Measurements from ENCODE around the gene FMNL1. TPM values are rescaled to one million over a fixed set of nuclear protein-coding genes. Genes with fewer than 3 reads are reported as not detected.

Gene FMNL1
- total and polyA plus RNA-seq, 4 donors = 1.5 to 7.4 (median 4.8) TPM

DNA sequence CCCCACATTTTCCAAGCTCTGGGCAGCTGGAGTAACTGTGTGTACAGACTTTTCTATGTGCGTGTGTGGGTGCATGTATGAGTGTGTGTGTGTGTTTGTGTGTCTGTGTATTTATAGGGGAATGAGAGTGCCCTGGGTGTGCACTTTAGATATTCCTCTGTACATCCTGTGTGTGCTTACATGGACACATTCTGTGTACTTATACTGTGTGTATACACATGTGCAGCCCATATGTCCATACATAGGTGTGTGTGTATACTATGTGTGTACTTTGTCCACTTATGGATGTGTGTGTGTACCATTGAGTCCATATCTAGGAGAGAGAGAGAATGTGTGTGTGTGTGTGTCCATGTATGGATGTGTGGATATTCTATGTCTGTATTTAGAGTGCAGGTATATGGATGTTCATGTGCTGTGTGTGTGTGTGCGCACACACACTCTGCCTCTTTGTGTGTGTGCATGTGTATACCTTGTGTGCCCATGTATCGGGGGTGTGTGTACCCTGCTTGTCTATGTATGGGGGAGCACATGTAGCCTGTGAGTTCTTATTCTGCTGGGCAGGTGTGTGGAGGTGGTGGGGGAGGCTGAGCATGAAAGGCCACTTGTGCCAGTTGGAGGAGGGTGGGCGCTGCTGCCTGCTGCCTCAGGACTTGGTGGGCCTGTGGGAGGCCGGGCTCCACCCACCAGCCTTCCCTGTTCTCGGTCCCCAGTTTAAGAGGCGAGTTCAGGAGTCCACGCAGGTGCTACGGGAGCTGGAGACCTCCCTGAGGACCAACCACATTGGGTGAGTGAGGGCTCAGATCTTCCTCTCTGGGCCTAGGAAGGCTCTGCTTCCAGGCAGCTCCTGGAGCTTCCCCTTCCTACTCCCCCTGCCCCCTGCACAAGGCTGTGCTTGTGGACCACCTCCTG is 11.1 kb downstream of the FMNL1 start:
- TF ChIP-seq EGR1 (IDR thresholded peaks at IDR 0.05; ENCODE audit: low read depth in 2 of 2) (no peak), JUND (IDR thresholded peaks at IDR 0.05) (no peak), FOXA1 (IDR thresholded peaks at IDR 0.05) (no peak)
- no peaks in the 10 kb centered on the region for H3K9me3 ChIP-seq (ENCODE audit: control insufficient read depth in 4 of 4, low read length in 3 of 4)
- 90% methylated on average over 9 of the region's 9 CpGs for WGBS
- H3K4me1 ChIP-seq (ENCODE audit: control insufficient read depth in 4 of 4, insufficient read depth in 4 of 4, low read length in 3 of 4) = peaks cover 0 to 5% (median 0%) of the 10 kb centered on the region in 4 donors
- DNase-seq (ENCODE audit: low spot score) = no peak
- no peaks in the 10 kb centered on the region for H3K27me3 ChIP-seq (ENCODE audit: control insufficient read depth in 4 of 4, insufficient read depth in 4 of 4, low read length in 3 of 4)
- H3K9ac ChIP-seq (ENCODE audit: low read depth in 1 of 2, low read length in 2 of 2) = no peak overlapping the region
- no peak overlapping the region for H3K4me3 ChIP-seq (ENCODE audit: low read depth in 1 of 3, low read length in 3 of 3)
- H3K27ac ChIP-seq (ENCODE audit: low read depth in 1 of 2, low read length in 2 of 2) = no peak overlapping the region
- no peaks in the 10 kb centered on the region for H3K36me3 ChIP-seq (ENCODE audit: control insufficient read depth in 4 of 4, insufficient read depth in 3 of 4, low read depth in 1 of 4, low read length in 3 of 4)

DNA sequence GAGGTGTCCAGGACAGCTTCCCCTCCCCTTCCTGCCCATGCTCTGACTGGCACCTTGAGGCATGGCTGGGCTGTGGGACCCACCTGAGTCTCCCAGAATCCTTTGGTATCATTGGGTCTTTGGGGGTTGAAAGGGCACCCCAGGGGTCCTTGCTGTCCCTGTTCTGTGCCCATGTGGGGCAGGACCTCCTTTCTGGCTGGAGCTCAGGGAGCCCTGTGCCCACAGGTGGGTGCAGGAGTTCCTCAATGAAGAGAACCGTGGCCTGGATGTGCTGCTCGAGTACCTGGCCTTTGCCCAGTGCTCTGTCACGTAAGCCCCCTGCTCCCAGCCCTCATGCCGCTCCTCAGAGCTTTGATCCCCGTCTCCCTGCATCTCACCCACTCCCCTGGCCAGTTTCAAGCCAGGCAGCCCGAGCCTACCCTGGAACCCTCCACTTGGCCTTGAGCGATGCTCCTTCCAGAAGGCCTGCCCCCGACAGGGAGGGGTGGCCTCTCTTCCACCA is 11.8 kb downstream of the FMNL1 start:
- no peak overlapping the region for H3K4me3 ChIP-seq (ENCODE audit: low read depth in 1 of 3, low read length in 3 of 3)

More for the DNA sequence above, 11.8 kb downstream of the FMNL1 start:
- 89% methylated on average over 8 of the region's 8 CpGs for WGBS
- DNase-seq (ENCODE audit: low spot score) = no peak
- Histone ChIP-seq H3K9ac (ENCODE audit: low read depth in 1 of 2, low read length in 2 of 2) (no peak overlapping the region), H3K36me3 (ENCODE audit: control insufficient read depth in 4 of 4, insufficient read depth in 3 of 4, low read depth in 1 of 4, low read length in 3 of 4) (no peaks in the 10 kb centered on the region), H3K9me3 (ENCODE audit: control insufficient read depth in 4 of 4, low read length in 3 of 4) (no peaks in the 10 kb centered on the region), H3K27me3 (ENCODE audit: control insufficient read depth in 4 of 4, insufficient read depth in 4 of 4, low read length in 3 of 4) (no peaks in the 10 kb centered on the region), H3K27ac (ENCODE audit: low read depth in 1 of 2, low read length in 2 of 2) (no peak overlapping the region), H3K4me1 (ENCODE audit: control insufficient read depth in 4 of 4, insufficient read depth in 4 of 4, low read length in 3 of 4) (no peaks in the 10 kb centered on the region)
- TF ChIP-seq SP1 (IDR thresholded peaks at IDR 0.05) (no peak), RXRA (IDR thresholded peaks at IDR 0.05) (no peak), RAD21 (IDR thresholded peaks at IDR 0.05) (no peak), HNF4A (conservative IDR thresholded peaks at IDR 0.05) (no peak), YY1 (IDR thresholded peaks at IDR 0.05) (no peak), NR2F2 (IDR thresholded peaks at IDR 0.05) (no peak), REST (IDR thresholded peaks at IDR 0.05) (no peak), TAF1 (conservative IDR thresholded peaks at IDR 0.05) (no peak), GABPA (IDR thresholded peaks at IDR 0.05 in 1 of 2, conservative IDR thresholded peaks at IDR 0.05 in 1 of 2) (no peak), FOXA1 (IDR thresholded peaks at IDR 0.05) (no peak), EGR1 (IDR thresholded peaks at IDR 0.05; ENCODE audit: low read depth in 2 of 2) (no peak), ATF3 (IDR thresholded peaks at IDR 0.05) (no peak), MAX (IDR thresholded peaks at IDR 0.05) (no peak), JUND (IDR thresholded peaks at IDR 0.05) (no peak), FOXA2 (IDR thresholded peaks at IDR 0.05) (no peak), HNF4G (IDR thresholded peaks at IDR 0.05) (no peak), CTCF (IDR thresholded peaks at IDR 0.05; ENCODE audit: low read depth, low read length, missing input control) (no peak)
- TF ChIP-seq, protein P1, sequence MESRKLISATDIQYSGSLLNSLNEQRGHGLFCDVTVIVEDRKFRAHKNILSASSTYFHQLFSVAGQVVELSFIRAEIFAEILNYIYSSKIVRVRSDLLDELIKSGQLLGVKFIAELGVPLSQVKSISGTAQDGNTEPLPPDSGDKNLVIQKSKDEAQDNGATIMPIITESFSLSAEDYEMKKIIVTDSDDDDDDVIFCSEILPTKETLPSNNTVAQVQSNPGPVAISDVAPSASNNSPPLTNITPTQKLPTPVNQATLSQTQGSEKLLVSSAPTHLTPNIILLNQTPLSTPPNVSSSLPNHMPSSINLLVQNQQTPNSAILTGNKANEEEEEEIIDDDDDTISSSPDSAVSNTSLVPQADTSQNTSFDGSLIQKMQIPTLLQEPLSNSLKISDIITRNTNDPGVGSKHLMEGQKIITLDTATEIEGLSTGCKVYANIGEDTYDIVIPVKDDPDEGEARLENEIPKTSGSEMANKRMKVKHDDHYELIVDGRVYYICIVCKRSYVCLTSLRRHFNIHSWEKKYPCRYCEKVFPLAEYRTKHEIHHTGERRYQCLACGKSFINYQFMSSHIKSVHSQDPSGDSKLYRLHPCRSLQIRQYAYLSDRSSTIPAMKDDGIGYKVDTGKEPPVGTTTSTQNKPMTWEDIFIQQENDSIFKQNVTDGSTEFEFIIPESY (IDR thresholded peaks at IDR 0.05) = no peak

Measured in liver (tissue), 9 donors.